ENCODE measurements around the gene DAPK2. TPM values are rescaled to one million over a fixed set of nuclear protein-coding genes. Genes with fewer than 3 reads are reported as not detected.

Gene DAPK2
- total and polyA plus RNA-seq, 2 of the 13 experiments (the other 11 are each of a cell fraction or from before 2014, with no cell fraction given), result 0.33 to 0.63 TPM

- no peak for TF ChIP-seq SMAD3 (CRISPR knock-in tag; IDR thresholded peaks at IDR 0.05)
- no peak for TF ChIP-seq DMTF1 (CRISPR knock-in tag; IDR thresholded peaks at IDR 0.05)
- TF ChIP-seq ZNF382 (CRISPR knock-in tag; IDR thresholded peaks at IDR 0.05; ENCODE audit: borderline replicate concordance), result no peak
- TF ChIP-seq TEAD3 (CRISPR knock-in tag; optimal IDR thresholded peaks at IDR 0.05; ENCODE audit: borderline replicate concordance), result peak; percentile 56
- TF ChIP-seq HNRNPL (IDR thresholded peaks at IDR 0.05; ENCODE audit: low read depth, low read length), result no peak
- no peak for TF ChIP-seq FOXP1 (IDR thresholded peaks at IDR 0.05)
- no peak for TF ChIP-seq FOXP1 (CRISPR knock-in tag; IDR thresholded peaks at IDR 0.05)
- no peak for TF ChIP-seq NFKBIZ (CRISPR knock-in tag; IDR thresholded peaks at IDR 0.05)
- TF ChIP-seq ZNF772 (CRISPR knock-in tag; IDR thresholded peaks at IDR 0.05), result no peak
- no peak for TF ChIP-seq ZSCAN9 (CRISPR knock-in tag; IDR thresholded peaks at IDR 0.05; ENCODE audit: borderline replicate concordance)
- TF ChIP-seq RBM22 (optimal IDR thresholded peaks at IDR 0.05; ENCODE audit: low read length), result no peak
- no peak for TF ChIP-seq CTCF (CRISPR knock-in tag; IDR thresholded peaks at IDR 0.05)
- TF ChIP-seq ZNF512 (CRISPR knock-in tag; IDR thresholded peaks at IDR 0.05), result no peak
- no peak for TF ChIP-seq DNMT1 (CRISPR knock-in tag; IDR thresholded peaks at IDR 0.05)
- no peak for TF ChIP-seq GABPA (IDR thresholded peaks at IDR 0.05; ENCODE audit: low read depth, low read length)
- TF ChIP-seq GABPA (CRISPR knock-in tag; IDR thresholded peaks at IDR 0.05; ENCODE audit: low read depth), result 0 out of 2 replicates have a peak, but pooled peaks have one; percentile 12
- peak; percentile 37; the same call in 1 of the 2 replicates for TF ChIP-seq GATAD2A (CRISPR knock-in tag; IDR thresholded peaks at IDR 0.05)
- TF ChIP-seq SKI (IDR thresholded peaks at IDR 0.05; ENCODE audit: partially characterized antibody), result no peak
- no peak for TF ChIP-seq CBX1 (IDR thresholded peaks at IDR 0.05; ENCODE audit: low read depth)
- TF ChIP-seq ZNF75D (CRISPR knock-in tag; IDR thresholded peaks at IDR 0.05; ENCODE audit: borderline replicate concordance), result no peak
- TF ChIP-seq MAZ (IDR thresholded peaks at IDR 0.05; ENCODE audit: borderline replicate concordance, low read depth, low read length), result no peak
- TF ChIP-seq MAZ (CRISPR knock-in tag; IDR thresholded peaks at IDR 0.05; ENCODE audit: low read depth), result no peak
- TF ChIP-seq ZNF136 (CRISPR knock-in tag; IDR thresholded peaks at IDR 0.05; ENCODE audit: low read depth), result no peak
- TF ChIP-seq CHCHD3 (CRISPR knock-in tag; IDR thresholded peaks at IDR 0.05), result no peak
- no peak for TF ChIP-seq RARG (CRISPR knock-in tag; IDR thresholded peaks at IDR 0.05; ENCODE audit: low read depth)
- TF ChIP-seq ZNF24 (IDR thresholded peaks at IDR 0.05), result no peak
- TF ChIP-seq MBNL3 (CRISPR knock-in tag; conservative IDR thresholded peaks at IDR 0.05), result no peak
- TF ChIP-seq BHLHE40 (IDR thresholded peaks at IDR 0.05; ENCODE audit: low read length), result no peak
- no peak for TF ChIP-seq KDM1A (CRISPR knock-in tag; IDR thresholded peaks at IDR 0.05)
- TF ChIP-seq ZNF367 (CRISPR knock-in tag; IDR thresholded peaks at IDR 0.05; ENCODE audit: borderline replicate concordance), result no peak
Observed at GRCh38 chr15:63940966-63941620, 105.2 kb downstream of the DAPK2 start (continued).

All from HepG2 (cell line).